GM21619 (cell line): Measurements from ENCODE around the gene NMRK2.
"Not testable (repeated sequence)": the region's sequence is repeated elsewhere in the genome, so short reads cannot be mapped to it uniquely, and the experiment has no call there.

ENCODE experiments used
- ATAC-seq: cut with Tn5 transposase; IDR thresholded peaks from one replicate; pipeline ENCODE4 v1.9.1; 2021; ENCODE audit not compliant: unreplicated experiment

Gene NMRK2

GRCh38 chr19:3964256-3965194 is 31.7 kb downstream of the NMRK2 start:
- ATAC-seq: no peak

DNA sequence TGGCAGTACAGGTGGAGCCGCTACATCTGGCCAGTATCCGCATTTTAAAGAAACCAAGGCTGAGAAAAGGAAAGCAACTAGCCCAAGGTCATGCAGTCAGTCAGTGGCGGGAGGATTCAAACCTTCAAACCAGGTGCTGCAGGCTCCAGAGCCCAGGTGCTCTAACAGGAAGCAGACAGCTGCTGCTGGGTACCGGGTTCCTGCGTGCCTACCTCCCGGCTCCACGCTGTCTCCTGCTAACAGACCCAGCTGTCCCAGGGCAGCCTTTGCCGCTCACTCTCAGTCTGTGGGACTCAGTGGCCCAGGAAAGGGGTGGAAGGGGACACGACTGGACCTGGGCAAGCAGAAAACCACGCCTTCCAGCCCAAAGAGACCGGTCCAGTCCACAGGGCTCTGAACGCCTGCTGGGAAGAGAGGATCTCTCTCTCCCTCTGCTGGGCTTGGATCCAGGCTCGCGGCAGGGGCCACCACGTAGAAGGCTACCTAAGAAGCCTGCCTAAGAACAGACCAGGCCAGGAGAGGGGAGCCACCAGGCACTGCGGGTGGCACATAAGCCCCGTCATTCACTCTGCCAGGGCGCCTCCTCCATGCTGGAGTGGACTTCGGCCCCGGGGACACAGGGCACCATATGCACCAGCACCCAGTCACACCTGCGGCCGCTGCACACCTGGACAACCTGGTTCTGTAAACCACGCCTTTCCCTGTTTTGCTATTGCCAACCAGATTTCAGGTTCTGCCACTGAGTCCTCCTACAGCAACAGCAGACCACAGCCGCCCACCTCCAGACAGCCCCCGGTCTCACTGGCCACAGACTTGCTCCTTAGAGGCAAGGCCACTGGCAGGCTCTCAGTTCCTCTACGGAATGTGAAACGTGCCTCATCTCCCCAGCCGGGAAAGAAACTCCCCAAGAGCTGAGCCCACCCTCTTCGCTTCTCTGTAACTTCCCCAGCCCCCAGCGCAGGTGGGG is 33.5 kb downstream of the NMRK2 start:
- no peak for ATAC-seq

DNA sequence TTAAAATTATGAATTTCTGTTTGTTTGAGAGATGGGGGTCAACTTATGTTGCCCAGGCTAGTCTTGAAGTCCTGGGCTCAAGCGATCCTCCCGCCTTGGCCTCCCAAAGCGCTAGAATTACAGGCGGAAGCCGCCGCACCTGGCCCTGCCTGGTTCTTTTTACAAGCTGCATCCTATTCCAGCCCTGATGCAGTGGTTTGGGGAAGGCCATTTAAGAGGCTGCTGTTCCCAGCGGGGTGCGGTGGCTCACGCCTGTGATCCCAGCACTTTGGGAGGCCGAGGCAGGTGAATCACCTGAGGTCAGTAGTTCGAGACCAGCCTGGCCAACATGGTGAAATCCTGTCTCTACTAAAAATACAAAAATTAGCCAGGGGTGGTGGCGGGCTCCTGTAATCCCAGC is 35.1 kb downstream of the NMRK2 start:
- not testable (repeated sequence) for ATAC-seq

DNA sequence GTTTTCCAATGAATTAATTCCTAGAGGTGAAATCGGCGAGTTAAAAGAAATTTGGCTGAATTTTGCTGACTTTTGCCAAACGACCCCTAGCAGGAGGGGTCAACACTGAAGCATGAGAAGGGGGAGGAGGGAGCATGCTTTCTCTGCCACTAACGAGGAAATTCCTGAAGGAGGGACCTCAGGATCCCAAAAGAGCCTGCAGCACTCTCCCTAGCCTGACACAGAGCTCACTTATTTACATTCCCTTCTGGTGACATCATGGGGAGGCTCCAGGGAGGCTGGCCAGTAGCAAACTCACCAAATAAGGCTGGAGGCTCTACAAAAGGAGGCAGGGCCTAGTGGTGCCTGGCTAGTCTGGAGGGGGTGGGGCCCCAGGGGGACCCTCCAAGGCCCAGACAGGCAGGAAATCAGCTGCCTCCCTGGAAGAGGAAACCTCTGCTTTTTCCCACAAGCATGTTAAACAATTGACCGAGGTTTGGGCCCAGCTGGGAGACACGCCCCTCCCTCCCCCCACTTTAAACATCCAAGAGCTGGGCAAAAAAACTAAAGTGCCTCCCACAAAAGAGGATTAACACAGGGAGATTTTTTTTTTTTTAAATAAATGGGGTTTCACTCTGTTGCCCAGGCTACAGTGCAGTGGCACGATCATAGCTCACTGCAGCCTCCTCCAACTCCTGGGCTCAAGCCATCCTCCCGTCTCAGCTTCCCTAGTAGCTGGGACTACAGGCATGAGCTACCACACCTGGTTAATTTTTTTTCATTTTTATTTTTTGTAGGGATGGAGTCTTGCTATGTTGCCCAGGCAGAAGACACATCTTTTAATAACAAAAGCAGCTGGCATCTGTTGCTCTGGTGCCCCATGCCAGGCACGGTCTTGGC is 35.9 kb downstream of the NMRK2 start:
- ATAC-seq: no peak

- ATAC-seq: no peak
Measured at GRCh38 chr19:3969435-3970312, 36.8 kb downstream of the NMRK2 start.

DNA sequence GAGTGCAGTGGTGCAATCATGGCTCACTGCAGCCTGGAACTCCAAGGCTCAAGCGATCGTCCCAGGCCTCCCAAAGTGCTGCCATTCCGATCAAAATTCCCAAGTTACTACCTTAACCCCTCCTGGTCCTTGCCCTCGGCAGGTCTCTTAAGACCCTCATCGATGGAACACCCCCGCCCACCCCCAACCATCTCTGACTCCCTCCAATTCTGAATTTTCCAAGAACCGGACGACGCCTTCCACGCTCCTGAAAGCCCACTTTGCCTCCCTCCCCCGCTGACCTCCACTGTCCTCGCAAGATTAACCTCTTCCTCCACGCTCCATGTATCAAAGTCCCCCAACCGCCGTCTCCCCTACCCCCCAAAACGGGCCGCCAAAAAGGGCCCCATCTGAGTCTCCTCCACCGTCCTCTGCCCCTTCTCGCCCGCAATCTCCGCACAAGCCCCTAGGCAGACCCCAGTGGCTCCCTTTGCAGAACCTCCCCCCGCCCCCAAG is 37.5 kb downstream of the NMRK2 start:
- ATAC-seq: no peak

- peak; percentile 89 for ATAC-seq
Measured at GRCh38 chr19:3970808-3971598, 38.1 kb downstream of the NMRK2 start, which contains the start of gene DAPK3. DAPK3 (minus strand) TSS chr19:3971099; CDS start chr19:3969735, 1,364 bp downstream.

DNA sequence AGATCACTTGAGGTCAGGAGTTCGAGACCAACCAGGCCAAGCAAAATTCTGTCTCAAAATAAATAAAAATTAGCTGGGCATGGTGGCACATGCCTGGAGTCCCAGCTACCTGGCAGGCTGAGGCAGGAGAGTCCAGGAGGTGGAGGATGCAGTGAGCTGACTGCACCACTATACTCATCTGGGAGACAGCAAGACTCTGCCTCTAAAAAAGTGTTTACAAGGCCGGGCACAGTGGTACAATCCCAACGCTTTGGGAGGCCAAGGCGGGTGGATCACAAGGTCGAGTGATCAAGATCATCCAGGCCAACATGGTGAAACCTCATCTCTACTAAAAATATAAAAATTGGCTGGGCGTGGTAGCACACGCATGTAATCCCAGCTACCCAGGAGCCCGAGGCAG is 42.3 kb downstream of the NMRK2 start:
- no peak for ATAC-seq

DNA sequence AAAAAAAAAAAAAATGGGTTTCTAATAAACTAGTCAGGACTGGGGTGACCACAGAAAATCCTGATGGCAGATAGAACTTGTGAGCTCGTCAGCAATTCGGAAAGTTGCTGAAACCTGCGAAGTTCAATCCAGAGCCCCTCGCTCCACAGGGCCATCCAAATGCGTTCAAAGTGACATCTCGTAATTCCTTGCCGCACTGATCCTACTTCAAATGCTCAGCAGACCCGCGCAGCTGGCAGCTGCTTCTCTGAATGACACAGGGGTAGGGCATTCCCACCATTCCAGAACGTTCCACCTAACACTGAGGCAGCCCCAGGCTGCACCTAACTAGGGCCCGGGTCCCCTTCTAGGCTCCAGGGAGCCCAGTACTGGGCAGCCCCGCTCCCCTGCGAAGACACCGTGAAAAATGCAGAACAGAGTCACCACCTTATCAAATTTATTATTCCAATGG is 42.8 kb downstream of the NMRK2 start:
- no peak for ATAC-seq

- ATAC-seq: no peak
Measured at GRCh38 chr19:3976495-3977241, 43.8 kb downstream of the NMRK2 start.

- ATAC-seq: no peak
Measured at GRCh38 chr19:3977242-3978143, 44.6 kb downstream of the NMRK2 start.

DNA sequence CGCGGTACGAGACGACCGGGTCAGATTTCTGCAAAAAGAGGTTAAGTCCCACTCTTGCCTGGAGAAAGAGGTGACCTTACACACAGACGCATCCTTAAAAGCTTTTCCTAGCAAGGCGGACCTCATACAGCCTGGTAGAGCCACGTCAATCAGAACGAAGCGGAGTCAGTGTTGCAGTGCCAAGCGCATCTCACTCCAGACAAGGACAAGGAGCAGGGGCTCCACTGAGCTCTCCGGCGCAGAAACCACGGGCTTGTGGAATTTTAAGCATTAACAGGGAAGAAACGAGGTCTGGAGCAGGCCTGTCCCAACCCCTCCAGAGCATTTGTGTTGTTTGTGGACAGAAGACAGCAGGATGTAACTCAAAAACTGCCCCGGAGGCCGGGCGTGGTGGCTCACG is 45.3 kb downstream of the NMRK2 start:
- ATAC-seq: no peak

GRCh38 chr19:3979289-3979673 is 46.4 kb downstream of the NMRK2 start:
- ATAC-seq: no peak

- ATAC-seq: no peak
Measured at GRCh38 chr19:3979674-3980352, 46.9 kb downstream of the NMRK2 start.

DNA sequence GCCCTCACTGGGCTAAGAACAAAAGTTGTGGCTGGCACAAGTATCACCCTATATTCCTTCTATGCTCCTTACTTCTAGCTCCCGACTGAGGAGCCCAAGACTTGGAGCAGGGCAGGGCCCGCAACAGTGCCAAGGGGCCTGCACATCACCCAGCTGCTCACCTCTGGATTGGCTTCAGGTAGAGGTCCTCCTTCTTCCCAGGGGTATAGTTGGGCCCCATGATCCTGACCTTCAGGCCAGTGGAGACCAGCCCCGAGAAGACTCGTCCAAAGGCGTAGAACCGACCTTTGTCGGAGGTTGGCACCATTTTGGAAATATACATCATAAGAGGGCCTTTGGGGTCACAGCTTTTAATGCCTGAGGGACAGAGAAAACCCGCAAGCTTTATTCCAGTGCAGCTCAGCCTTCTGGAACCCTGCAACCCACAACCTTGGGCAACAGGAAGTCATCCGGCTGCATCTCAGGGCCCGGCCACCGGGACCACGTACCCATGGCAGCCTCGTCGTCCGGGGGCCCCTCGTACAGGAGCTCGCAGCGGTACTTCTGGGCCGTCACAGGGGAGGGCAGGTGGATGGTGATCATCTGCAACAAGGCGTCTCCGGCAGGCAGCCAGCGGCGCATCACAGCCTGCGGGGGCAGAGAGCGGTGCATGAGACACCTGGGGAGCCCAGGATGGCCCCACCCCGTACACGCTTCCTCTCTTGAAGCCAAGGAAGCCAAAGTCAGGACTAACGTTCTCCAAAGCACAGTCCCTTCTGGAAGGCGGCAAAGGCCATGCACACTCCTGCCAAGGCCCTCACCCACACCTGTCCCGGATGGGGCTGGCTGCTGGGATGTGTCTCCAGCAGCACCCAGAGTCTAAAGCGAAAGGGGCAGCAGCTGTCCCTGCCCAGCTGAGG is 47.7 kb downstream of the NMRK2 start:
- no peak for ATAC-seq
